Liver (tissue), 9 donors: Measurements from ENCODE around the gene RAG2. TPM values are rescaled to one million over a fixed set of nuclear protein-coding genes. Genes with fewer than 3 reads are reported as not detected.

Experiments used
- DNase-seq: peaks from one replicate; pipeline ENCODE4 v3.0.0-alpha.2; 2017; ENCODE audit warnings: low spot score
- H3K27ac ChIP-seq, 2 donors: one replicate each; pipeline ENCODE4 v1.7.0; 2013; ENCODE audit warnings: inconsistent platforms in 2 of 2, low read length in 2 of 2, control low read depth in 1 of 2, low read depth in 1 of 2, mild to moderate bottlenecking in 1 of 2
- H3K27me3 ChIP-seq, 4 donors: one replicate each; pipeline versions ENCODE4 v1.6.1 to v1.7.0; 2013; ENCODE audit warnings: low read length in 3 of 4, inconsistent platforms in 1 of 4, mild to moderate bottlenecking in 1 of 4, moderate library complexity in 1 of 4; ENCODE audit not compliant: control insufficient read depth in 4 of 4, insufficient read depth in 4 of 4
- H3K36me3 ChIP-seq, 4 donors: one replicate each; pipeline versions ENCODE4 v1.6.1 to v1.7.0; 2013; ENCODE audit warnings: low read length in 3 of 4, mild to moderate bottlenecking in 3 of 4, low read depth in 1 of 4, moderate library complexity in 1 of 4; ENCODE audit not compliant: control insufficient read depth in 4 of 4, insufficient read depth in 3 of 4
- H3K4me1 ChIP-seq, 4 donors: one replicate each; pipeline versions ENCODE4 v1.6.1 to v1.7.0; 2013; ENCODE audit warnings: low read length in 3 of 4, mild to moderate bottlenecking in 3 of 4, moderate library complexity in 1 of 4; ENCODE audit not compliant: control insufficient read depth in 4 of 4, insufficient read depth in 4 of 4
- H3K4me3 ChIP-seq, 3 donors: one replicate each; pipeline versions ENCODE4 v1.6.1 to v1.7.0; 2013; ENCODE audit warnings: low read length in 3 of 3, control low read depth in 1 of 3, low read depth in 1 of 3, mild to moderate bottlenecking in 1 of 3
- H3K9ac ChIP-seq, 2 donors: one replicate each; pipeline ENCODE4 v1.7.0; 2013; ENCODE audit warnings: low read length in 2 of 2, mild to moderate bottlenecking in 2 of 2, moderate library complexity in 2 of 2, control low read depth in 1 of 2, low read depth in 1 of 2
- H3K9me3 ChIP-seq, 4 donors: one replicate each; pipeline versions ENCODE4 v1.6.1 to v1.7.0; 2013; ENCODE audit warnings: low read length in 3 of 4; ENCODE audit not compliant: control insufficient read depth in 4 of 4
- FOXA1 ChIP-seq: IDR thresholded peaks from 2 replicates; pipeline ENCODE4 v1.6.1; 2016; ENCODE audit warnings: antibody characterized with exemption
- GABPA ChIP-seq, 2 donors: IDR thresholded peaks in 1 of 2; conservative IDR thresholded peaks in 1 of 2; 2 replicates each; pipeline ENCODE4 v1.6.1; 2016; ENCODE audit warnings: antibody characterized with exemption in 2 of 2, mild to moderate bottlenecking in 1 of 2, moderate library complexity in 1 of 2
- HNF4A ChIP-seq, 2 donors: conservative IDR thresholded peaks; 2 replicates each; pipeline ENCODE4 v1.6.1; 2016; ENCODE audit warnings: antibody characterized with exemption in 2 of 2, mild to moderate bottlenecking in 2 of 2
- HNF4G ChIP-seq: IDR thresholded peaks from 2 replicates; pipeline ENCODE4 v1.6.1; 2016; ENCODE audit warnings: antibody characterized with exemption
- JUND ChIP-seq, 2 donors: IDR thresholded peaks; 2 replicates each; pipeline ENCODE4 v1.6.1; 2016; ENCODE audit warnings: antibody characterized with exemption in 2 of 2
- NR2F2 ChIP-seq: IDR thresholded peaks from 2 replicates; pipeline ENCODE4 v1.6.1; 2016; ENCODE audit warnings: antibody characterized with exemption
- RAD21 ChIP-seq, 2 donors: IDR thresholded peaks; 2 replicates each; pipeline ENCODE4 v1.6.1; 2016; ENCODE audit warnings: antibody characterized with exemption in 2 of 2, mild to moderate bottlenecking in 2 of 2
- RXRA ChIP-seq, 2 donors: IDR thresholded peaks; 2 replicates each; pipeline ENCODE4 v1.6.1; 2017 to 2018; ENCODE audit warnings: antibody characterized with exemption in 2 of 2, mild to moderate bottlenecking in 1 of 2
- SP1 ChIP-seq: IDR thresholded peaks from 2 replicates; pipeline ENCODE4 v1.6.1; 2018; ENCODE audit warnings: antibody characterized with exemption, mild to moderate bottlenecking
- TAF1 ChIP-seq: conservative IDR thresholded peaks from 2 replicates; pipeline ENCODE4 v1.6.1; 2016; ENCODE audit warnings: antibody characterized with exemption, mild to moderate bottlenecking
- YY1 ChIP-seq: IDR thresholded peaks from 2 replicates; pipeline ENCODE4 v1.6.1; 2016; ENCODE audit warnings: antibody characterized with exemption, mild to moderate bottlenecking
- WGBS: extraction: QIAGEN DNeasy Blood & Tissue Kit; methylation state at CpG from one replicate; pipeline ENCODE4 v1.1.7; 2013; 5-methylcytosine and 5-hydroxymethylcytosine counted together
- polyA plus RNA-seq, 2 donors: library from polyadenylated mRNA; stranded (reverse) in 1 of 2; unstranded in 1 of 2; fragments of 200-250 nt in 1 of 2; fragments of >200 nt in 1 of 2; fragmentation: Nextera tagmentation in 1 of 2; extraction: Ambion mirVana in 1 of 2; gene quantifications; one replicate each; pipeline versions ENCODE4 v1.2.1 to v1.2.3, GENCODE V29; 2013 to 2015
- total RNA-seq, 2 donors: library from RNA; depleted of rRNA; stranded (reverse); fragments of >200 nt; gene quantifications; one replicate each; pipeline ENCODE4 v1.2.3, GENCODE V29; 2014
- TF ChIP-seq, protein P1 (sequence below): IDR thresholded peaks from 2 replicates; pipeline ENCODE4 v1.6.1; 2016; ENCODE audit warnings: antibody characterized with exemption
- TF ChIP-seq, protein P2 (sequence below): IDR thresholded peaks from 2 replicates; pipeline ENCODE4 v1.6.1; 2016; ENCODE audit warnings: antibody characterized with exemption
- donor health status: healthy.
- donor health status: healthy.
- donor health status: healthy.
- donor health status: healthy.
- donor health status: healthy.

RAG2 gene
- total and polyA plus RNA-seq, 4 donors = 2.0 TPM; not detected in 3

DNA sequence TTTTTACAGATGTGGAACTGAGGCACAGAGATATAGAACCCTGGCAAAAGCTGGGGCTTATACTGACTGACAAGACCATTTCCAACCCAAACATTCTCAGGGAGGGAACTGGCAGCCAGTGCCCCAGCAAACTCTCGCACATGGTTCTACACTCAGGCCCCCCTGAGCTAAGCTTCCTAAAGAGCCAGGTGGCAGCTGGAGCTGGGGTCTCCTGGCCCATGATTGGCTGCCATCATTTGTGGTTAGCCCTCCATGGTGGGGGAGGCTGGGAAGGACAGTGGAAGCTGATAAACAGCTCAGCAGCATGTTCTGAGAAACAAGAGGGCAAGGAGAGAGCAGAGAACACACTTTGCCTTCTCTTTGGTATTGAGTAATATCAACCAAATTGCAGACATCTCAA is 30.3 kb downstream of the RAG2 start, which contains the start of gene RAG1:
Gene RAG1 (plus strand): TSS at position 314 of the 400 bp plus-strand sequence. CDS start 5,298 bp downstream, outside the sequence.
- Histone ChIP-seq H3K4me1 (no peaks in the 10 kb centered on the region), H3K27ac (no peak within 1 kb of the TSS), H3K9ac (no peak within 1 kb of the TSS), H3K36me3 (no peaks in the 10 kb centered on the region), H3K9me3 (no peaks in the 10 kb centered on the region), H3K27me3 (no peaks in the 10 kb centered on the region), H3K4me3 (no peak within 1 kb of the TSS)
- WGBS = 95% methylated on average over 1 of the region's 1 CpG
- TF ChIP-seq JUND (IDR thresholded peaks at IDR 0.05) = no peak
- TF ChIP-seq SP1 = no peak
- no peak for TF ChIP-seq RXRA (IDR thresholded peaks at IDR 0.05)
- TF ChIP-seq FOXA1 = no peak
- TF ChIP-seq NR2F2 = no peak
- TF ChIP-seq, protein P1, sequence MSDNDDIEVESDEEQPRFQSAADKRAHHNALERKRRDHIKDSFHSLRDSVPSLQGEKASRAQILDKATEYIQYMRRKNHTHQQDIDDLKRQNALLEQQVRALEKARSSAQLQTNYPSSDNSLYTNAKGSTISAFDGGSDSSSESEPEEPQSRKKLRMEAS = no peak
- TF ChIP-seq, protein P2, sequence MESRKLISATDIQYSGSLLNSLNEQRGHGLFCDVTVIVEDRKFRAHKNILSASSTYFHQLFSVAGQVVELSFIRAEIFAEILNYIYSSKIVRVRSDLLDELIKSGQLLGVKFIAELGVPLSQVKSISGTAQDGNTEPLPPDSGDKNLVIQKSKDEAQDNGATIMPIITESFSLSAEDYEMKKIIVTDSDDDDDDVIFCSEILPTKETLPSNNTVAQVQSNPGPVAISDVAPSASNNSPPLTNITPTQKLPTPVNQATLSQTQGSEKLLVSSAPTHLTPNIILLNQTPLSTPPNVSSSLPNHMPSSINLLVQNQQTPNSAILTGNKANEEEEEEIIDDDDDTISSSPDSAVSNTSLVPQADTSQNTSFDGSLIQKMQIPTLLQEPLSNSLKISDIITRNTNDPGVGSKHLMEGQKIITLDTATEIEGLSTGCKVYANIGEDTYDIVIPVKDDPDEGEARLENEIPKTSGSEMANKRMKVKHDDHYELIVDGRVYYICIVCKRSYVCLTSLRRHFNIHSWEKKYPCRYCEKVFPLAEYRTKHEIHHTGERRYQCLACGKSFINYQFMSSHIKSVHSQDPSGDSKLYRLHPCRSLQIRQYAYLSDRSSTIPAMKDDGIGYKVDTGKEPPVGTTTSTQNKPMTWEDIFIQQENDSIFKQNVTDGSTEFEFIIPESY = no peak
- no peak for TF ChIP-seq RAD21 (IDR thresholded peaks at IDR 0.05)
- TF ChIP-seq YY1 = no peak
- no peak for DNase-seq

DNA sequence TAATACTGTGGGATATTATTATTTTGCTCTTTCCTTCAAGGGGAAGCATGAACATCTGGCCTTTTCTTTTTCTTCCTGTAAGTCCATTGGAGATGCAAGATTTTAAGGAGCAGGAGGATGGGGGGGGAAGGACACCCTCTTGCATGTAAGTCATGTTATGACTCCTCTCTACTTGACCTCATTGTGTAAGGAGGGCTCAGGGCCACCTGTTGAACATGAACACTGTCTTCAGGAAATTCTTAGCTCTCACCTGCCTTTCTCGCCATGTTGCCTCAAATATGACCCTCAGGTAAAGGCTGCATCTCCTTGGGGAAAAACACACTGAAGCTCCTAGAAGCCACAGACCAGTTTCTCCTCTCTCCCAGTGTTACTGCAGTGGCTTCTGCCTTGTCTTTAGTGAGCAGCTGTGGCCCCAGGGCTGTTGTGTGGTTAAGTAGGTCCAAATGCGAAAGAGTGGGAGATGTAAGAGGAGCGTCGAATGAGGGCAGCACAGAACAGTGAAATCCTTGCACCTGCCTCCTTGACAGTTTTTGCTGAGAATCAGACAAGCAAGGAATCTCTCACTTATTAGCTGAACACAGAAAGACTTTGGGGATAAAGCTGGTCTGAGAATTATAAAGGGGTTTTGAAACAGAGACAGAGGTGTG is 31.5 kb downstream of the RAG2 start:
- TF ChIP-seq, protein P2 = no peak
- TF ChIP-seq HNF4G = no peak
- no peak for TF ChIP-seq SP1
- TF ChIP-seq YY1 = no peak
- no peak for DNase-seq
- WGBS = 93% methylated on average over 4 of the region's 4 CpGs
- no peaks in the 10 kb centered on the region for H3K9me3 ChIP-seq
- no peaks in the 10 kb centered on the region for H3K27me3 ChIP-seq
- H3K4me3 ChIP-seq = no peak overlapping the region
- H3K4me1 ChIP-seq = no peaks in the 10 kb centered on the region
- H3K36me3 ChIP-seq = no peaks in the 10 kb centered on the region
- H3K9ac ChIP-seq = no peak overlapping the region
- H3K27ac ChIP-seq = no peak overlapping the region

DNA sequence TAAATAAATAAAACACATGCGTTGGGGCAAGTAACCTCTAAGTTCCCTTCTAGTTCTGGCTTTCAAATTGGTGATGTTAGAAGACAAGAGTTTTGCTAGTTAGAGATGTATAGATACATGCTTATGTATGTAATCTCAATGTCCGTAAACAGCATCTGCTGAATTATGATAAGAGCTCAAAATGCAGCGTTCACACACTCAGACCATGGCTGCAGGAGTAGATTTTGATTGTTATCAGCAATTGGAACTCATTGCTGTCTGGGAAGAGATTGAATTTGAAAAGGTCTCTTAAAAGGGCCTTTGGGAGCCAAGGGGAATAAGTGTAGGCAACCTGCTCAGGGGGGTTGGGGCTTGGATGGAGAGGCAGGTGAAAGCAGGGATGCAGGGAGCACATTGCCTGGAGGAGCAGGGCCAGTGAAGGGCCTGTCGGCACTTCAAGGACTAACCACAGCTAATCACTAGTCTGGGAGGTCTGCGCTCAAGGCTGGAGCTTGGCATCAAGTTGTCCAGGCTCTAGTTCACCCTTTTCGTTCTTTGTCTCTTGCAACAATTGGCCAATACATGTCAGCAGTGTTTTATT is 32.9 kb downstream of the RAG2 start:
- H3K9me3 ChIP-seq = no peaks in the 10 kb centered on the region
- 72% methylated on average over 6 of the region's 6 CpGs for WGBS
- no peak for DNase-seq
- TF ChIP-seq HNF4A (conservative IDR thresholded peaks at IDR 0.05) = no peak
- no peak for TF ChIP-seq GABPA (IDR thresholded peaks at IDR 0.05 in 1 of 2, conservative IDR thresholded peaks at IDR 0.05 in 1 of 2)
- no peak for TF ChIP-seq TAF1
- no peaks in the 10 kb centered on the region for H3K36me3 ChIP-seq
- no peak overlapping the region for H3K27ac ChIP-seq
- no peaks in the 10 kb centered on the region for H3K27me3 ChIP-seq
- no peak overlapping the region for H3K9ac ChIP-seq
- no peaks in the 10 kb centered on the region for H3K4me1 ChIP-seq
- H3K4me3 ChIP-seq = peak overlapping the region in 1 of 3 donors; percentile 25
